Neural cell (in vitro differentiated cells): ENCODE measurements around the gene DLG2.
"Not testable (repeated sequence)": the region's sequence is repeated elsewhere in the genome, so short reads cannot be mapped to it uniquely, and the experiment has no call there.

Experiments
- EP300 ChIP-seq: fragments of 450-650 bp; conservative IDR thresholded peaks from 2 replicates; pipeline ENCODE4 v1.6.1; 2014; ENCODE audit warnings: antibody characterized with exemption, mild to moderate bottlenecking, moderate library complexity; ENCODE audit not compliant: poor library complexity, severe bottlenecking
- EZH2 ChIP-seq: fragments of 200-600, 300-800 bp; shearing (Covaris generic), sonication (generic); IDR thresholded peaks from 2 replicates; pipeline ENCODE4 v1.6.1; 2014; ENCODE audit warnings: antibody characterized with exemption, low read length, borderline replicate concordance, mild to moderate bottlenecking; ENCODE audit not compliant: insufficient read depth, poor library complexity, severe bottlenecking
- MXI1 ChIP-seq: fragments of 450-650 bp; conservative IDR thresholded peaks from 2 replicates; pipeline ENCODE4 v1.6.1; 2014; ENCODE audit warnings: antibody characterized with exemption, mild to moderate bottlenecking; ENCODE audit not compliant: poor library complexity, severe bottlenecking
- POLR2AphosphoS5 ChIP-seq: IDR thresholded peaks from 2 replicates; pipeline ENCODE4 v1.6.1; 2012
- SMC3 ChIP-seq: fragments of 450-650 bp; conservative IDR thresholded peaks from 2 replicates; pipeline ENCODE4 v1.6.1; 2014; ENCODE audit warnings: antibody characterized with exemption, mild to moderate bottlenecking, moderate library complexity; ENCODE audit not compliant: poor library complexity
- TAF1 ChIP-seq: IDR thresholded peaks from 2 replicates; pipeline ENCODE4 v1.6.1; 2012; ENCODE audit warnings: low read depth
- TF ChIP-seq, protein P1 (sequence below): fragments of 450-650 bp; IDR thresholded peaks from 2 replicates; pipeline ENCODE4 v1.5.1; 2014; ENCODE audit warnings: antibody characterized with exemption, mild to moderate bottlenecking, moderate library complexity; ENCODE audit not compliant: poor library complexity, severe bottlenecking
- TF ChIP-seq, protein P2 (sequence below): IDR thresholded peaks from 2 replicates; pipeline ENCODE4 v1.6.1; 2012; ENCODE audit warnings: borderline replicate concordance

DNA sequence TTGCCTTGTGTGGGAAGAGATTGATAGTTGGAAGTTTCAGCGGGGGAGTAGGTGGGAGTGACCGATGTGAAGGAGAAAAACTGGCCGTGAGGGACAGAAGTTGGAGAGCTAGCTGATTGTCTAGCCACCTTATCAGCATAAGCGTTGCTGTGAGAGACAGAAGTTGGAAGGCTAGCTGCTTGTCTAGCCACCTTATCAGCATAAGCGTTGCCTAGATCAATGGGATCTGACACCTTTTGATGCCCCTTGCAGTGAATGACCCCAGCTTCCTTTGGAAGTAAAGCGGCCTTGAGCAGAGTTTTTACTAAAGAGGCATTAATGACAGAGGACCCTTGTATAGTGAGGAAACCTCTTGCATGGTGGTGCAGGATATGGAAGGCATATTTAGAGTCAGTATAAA, 2183.3 kb downstream of the DLG2 start:
- TF ChIP-seq, protein P1, sequence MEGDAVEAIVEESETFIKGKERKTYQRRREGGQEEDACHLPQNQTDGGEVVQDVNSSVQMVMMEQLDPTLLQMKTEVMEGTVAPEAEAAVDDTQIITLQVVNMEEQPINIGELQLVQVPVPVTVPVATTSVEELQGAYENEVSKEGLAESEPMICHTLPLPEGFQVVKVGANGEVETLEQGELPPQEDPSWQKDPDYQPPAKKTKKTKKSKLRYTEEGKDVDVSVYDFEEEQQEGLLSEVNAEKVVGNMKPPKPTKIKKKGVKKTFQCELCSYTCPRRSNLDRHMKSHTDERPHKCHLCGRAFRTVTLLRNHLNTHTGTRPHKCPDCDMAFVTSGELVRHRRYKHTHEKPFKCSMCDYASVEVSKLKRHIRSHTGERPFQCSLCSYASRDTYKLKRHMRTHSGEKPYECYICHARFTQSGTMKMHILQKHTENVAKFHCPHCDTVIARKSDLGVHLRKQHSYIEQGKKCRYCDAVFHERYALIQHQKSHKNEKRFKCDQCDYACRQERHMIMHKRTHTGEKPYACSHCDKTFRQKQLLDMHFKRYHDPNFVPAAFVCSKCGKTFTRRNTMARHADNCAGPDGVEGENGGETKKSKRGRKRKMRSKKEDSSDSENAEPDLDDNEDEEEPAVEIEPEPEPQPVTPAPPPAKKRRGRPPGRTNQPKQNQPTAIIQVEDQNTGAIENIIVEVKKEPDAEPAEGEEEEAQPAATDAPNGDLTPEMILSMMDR = not testable (repeated sequence)
- not testable (repeated sequence) for TF ChIP-seq POLR2AphosphoS5, SMC3, MXI1, EP300, TAF1, EZH2
- TF ChIP-seq, protein P2, sequence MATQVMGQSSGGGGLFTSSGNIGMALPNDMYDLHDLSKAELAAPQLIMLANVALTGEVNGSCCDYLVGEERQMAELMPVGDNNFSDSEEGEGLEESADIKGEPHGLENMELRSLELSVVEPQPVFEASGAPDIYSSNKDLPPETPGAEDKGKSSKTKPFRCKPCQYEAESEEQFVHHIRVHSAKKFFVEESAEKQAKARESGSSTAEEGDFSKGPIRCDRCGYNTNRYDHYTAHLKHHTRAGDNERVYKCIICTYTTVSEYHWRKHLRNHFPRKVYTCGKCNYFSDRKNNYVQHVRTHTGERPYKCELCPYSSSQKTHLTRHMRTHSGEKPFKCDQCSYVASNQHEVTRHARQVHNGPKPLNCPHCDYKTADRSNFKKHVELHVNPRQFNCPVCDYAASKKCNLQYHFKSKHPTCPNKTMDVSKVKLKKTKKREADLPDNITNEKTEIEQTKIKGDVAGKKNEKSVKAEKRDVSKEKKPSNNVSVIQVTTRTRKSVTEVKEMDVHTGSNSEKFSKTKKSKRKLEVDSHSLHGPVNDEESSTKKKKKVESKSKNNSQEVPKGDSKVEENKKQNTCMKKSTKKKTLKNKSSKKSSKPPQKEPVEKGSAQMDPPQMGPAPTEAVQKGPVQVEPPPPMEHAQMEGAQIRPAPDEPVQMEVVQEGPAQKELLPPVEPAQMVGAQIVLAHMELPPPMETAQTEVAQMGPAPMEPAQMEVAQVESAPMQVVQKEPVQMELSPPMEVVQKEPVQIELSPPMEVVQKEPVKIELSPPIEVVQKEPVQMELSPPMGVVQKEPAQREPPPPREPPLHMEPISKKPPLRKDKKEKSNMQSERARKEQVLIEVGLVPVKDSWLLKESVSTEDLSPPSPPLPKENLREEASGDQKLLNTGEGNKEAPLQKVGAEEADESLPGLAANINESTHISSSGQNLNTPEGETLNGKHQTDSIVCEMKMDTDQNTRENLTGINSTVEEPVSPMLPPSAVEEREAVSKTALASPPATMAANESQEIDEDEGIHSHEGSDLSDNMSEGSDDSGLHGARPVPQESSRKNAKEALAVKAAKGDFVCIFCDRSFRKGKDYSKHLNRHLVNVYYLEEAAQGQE = not testable (repeated sequence)
